Testis (tissue), 2 donors: Measurements from ENCODE around the gene CFAP20.

Source experiments
- CTCF ChIP-seq, 3 experiments: fragments of 450-650 bp in 2 of 3; fragments of 200-600 bp in 1 of 3; sonication (generic) in 1 of 3; IDR thresholded peaks; one replicate each; pipeline ENCODE4 v1.5.1; 2016 to 2019; ENCODE audit warnings: antibody characterized with exemption in 3 of 3, mild to moderate bottlenecking in 2 of 3, moderate library complexity in 1 of 3
- POLR2A ChIP-seq: fragments of 450-650 bp; IDR thresholded peaks from one replicate; pipeline ENCODE4 v1.6.1; 2017; ENCODE audit warnings: antibody characterized with exemption, mild to moderate bottlenecking, moderate library complexity

GRCh38 chr16:58176608-58177352, 47.6 kb upstream of the CFAP20 start:
- no peak for TF ChIP-seq CTCF (IDR thresholded peaks at IDR 0.05)
- no peak for TF ChIP-seq POLR2A
